HG03442 (cell line): ENCODE data around the gene SLC48A1.

Experiments used
- ATAC-seq: cut with Tn5 transposase; IDR thresholded peaks from one replicate; pipeline ENCODE4 v1.9.1; 2021; ENCODE audit warnings: mild to moderate bottlenecking, moderate library complexity; ENCODE audit not compliant: unreplicated experiment

Gene SLC48A1

DNA sequence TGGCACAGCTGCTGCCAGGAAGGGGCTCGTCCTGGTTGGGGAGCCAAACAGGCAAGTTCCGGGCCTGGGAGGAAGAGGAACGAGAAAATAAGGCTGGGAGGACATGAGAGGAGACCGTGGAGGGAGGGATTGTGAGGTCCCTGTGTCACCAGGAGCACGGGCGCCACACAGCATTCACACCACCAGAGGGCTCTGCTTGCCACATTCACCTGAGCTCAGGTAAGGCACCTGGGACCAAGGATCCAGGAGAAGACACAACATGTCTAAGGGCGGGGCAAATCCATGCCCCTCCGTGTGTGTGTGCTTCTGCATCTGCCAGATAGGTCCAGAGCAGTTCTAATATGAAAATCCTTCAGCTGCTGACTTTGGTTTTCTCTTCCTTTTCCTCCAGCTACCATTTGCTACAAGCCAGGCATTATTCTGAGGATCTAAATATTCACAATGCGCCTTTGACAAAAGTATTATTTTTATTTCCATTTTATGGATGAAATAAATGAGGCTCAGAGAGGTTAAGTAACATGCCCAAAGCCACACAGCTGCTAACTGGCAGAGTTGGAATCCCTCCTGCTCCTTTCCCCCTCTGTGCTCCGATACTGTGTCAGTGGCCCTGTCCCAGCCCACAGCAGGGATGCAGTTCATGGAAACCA, 28.9 kb upstream of the SLC48A1 start:
- no peak for ATAC-seq

DNA sequence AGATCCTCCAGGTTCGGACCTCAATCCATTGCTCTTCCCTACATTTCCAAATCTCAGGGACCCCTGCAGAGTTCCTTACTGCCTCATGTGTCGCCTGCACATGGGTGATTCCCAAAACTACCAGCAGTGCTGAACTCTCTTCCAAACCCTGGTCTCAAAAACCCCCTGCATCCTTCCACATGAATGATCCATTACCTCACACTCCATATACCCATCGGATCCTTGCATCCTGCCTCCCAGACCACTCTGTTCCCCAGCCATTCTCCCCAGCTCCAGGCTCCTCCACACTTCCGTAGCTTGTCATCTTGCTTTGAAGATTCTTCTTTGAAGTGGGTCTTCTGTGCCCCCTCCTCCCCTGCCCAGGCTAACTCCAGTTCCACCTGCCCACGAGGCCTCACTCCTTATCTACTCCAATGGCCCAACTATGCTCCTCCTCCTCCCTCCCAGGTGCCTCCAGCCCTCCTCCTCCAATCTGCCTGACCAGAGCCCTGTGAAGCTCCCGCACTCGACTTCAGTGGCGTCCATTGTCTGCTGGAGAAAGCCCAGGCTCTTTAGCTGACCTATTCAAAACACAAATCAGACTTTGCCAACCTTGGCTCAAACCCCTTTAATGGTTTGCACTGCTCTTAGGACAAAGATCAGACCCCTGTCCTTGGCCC, 28.1 kb upstream of the SLC48A1 start:
- ATAC-seq: no peak

GRCh38 chr12:47745485-47746041, 27.5 kb upstream of the SLC48A1 start:
- ATAC-seq: no peak

DNA sequence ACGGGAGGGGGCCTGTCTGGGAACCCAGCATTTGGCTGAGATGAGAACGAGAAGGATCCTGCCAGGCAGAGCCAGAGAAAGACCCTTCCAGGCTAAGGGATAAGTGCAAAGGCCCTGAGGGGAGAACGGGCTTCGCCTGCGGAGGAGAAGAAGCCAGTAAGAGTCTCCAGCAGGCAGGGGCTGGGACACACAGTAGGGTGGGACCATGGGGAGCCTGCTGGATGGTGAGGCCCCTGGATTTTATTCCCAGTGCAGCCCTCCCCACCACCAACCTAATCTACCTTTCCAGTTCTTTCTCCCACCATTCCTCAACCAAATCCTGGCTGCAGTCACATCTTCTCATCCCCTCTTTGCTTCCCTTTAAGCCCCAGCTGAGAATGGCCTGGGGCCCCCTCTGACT, 27.0 kb upstream of the SLC48A1 start:
- no peak for ATAC-seq

DNA sequence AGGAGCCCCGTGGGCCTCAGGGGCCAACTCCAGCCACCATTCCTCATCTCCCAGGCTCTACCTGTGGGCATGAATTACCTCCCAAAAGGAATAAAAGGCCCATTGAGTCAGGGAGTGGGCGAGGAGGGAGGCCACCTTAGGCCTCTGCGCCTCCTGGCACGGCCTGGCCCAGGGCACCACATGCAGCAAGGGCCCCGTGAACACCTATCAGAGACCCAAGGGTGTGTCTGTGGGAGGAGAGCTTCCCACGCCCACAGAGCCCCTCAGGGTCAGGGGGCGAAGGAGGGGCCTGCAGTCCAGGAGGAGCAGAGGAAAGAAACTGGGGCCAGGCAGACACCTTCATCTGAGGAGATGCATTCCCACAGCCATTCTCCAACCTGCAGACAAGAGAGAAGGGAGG, 26.5 kb upstream of the SLC48A1 start:
- ATAC-seq: no peak

DNA sequence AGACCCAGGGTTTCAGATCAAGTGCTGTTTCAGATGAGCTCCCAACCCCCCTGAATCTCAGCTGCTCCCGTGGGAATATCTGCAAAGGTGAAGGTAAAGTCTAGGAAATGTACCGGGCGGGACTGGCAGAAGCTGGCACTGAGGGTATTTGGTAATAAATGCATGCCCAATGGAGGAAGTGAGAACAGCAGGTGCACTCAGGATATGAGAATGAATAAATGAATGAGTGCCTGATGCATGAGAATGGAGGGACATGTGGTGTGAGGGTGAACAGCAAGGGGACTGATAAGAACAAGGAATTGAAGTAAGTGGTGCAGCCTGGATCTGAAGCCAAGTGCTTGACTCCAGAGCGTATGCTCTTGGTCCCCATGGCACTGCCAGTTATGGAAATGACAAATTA, 25.9 kb upstream of the SLC48A1 start:
- no peak for ATAC-seq

GRCh38 chr12:47747596-47748506, 25.2 kb upstream of the SLC48A1 start:
- no peak for ATAC-seq

DNA sequence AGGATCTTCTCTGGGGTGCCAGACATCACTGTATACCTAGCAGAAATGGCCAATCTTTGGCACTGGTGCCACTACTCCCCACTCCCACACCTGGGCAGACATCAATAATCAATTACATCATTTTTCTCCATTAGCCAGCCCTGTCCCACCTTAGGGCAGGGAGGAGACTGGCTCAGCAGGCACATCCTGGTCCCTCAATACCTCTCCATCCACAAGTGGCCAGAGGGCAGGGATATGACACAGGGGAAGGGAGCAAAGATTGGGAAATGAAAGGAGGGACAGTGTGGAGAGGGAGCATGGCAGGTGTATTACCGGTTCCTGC, 24.6 kb upstream of the SLC48A1 start:
- no peak for ATAC-seq

GRCh38 chr12:47748899-47749298, 24.1 kb upstream of the SLC48A1 start:
- ATAC-seq: no peak

GRCh38 chr12:47750229-47750798, 22.7 kb upstream of the SLC48A1 start:
- no peak for ATAC-seq

DNA sequence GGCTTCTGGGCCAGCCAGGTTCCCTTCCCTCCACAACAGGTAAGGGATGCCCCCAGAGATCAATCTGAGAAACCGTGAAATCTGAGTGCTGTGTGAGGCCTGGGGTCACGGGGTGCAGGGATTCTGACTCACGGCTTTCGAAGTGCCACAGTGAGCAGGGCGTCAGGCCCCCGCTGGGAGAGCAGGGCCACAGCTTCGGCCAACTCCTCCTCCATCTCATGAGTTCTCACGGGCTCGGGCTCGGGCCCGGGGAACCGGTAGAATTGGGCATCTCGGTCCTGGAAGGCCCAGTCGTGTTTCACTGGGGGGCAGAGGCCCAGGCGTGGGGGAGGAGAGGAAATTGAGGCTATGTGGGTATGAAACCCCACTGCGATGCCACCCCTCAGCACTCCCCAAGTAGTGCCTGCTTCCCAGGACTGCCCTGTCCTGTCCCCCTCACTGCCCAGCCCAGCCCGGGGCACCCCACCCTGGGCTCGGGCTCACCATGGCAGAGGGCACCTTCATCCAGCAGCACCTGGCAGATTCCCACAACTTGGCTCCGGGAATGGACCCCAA, 22.0 kb upstream of the SLC48A1 start:
- no peak for ATAC-seq

GRCh38 chr12:47751561-47751960, 21.5 kb upstream of the SLC48A1 start:
- ATAC-seq: no peak

GRCh38 chr12:47752121-47752520, 20.9 kb upstream of the SLC48A1 start:
- ATAC-seq: no peak

DNA sequence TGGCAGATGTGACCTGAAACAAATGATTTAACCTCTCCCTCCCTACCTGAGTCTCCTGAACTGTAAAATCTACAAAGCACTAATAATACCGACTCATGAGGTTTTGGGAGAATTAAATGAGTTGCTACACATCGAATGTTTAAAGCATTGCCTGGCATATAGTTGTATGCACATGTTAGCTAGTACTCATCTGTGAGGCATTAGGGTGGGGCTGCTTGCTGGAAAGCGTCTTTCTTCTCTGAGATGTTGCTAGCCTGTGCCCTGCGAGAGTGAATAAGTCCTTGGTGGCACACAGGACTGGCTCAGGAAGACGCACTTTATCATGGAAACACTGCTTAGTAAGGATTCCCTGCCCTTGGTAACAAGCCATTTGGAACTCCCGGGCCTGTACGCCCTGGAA, 20.5 kb upstream of the SLC48A1 start:
- no peak for ATAC-seq

GRCh38 chr12:47753021-47754001, 19.7 kb upstream of the SLC48A1 start:
- ATAC-seq: no peak

DNA sequence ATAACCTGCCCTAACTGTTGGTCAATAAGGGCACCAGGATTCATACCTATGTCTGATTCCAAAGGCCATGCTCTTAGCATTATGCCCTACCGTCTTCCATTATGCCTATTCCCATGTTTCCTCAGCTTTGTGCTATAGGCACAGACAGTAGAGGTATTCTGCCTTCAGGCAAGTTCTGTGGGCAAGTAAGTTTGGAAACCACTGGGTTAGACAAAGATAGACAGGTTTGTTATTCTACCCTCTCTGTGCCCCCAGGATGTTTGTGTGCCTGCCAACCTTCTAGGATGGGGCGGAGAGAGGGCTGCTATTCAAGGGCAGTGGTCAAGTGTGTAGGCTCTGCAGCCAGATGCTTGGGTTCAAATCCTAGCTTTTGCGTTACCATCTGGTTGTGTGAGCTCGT, 18.9 kb upstream of the SLC48A1 start:
- no peak for ATAC-seq

- ATAC-seq: peak; percentile 22
Observed at GRCh38 chr12:47754881-47755280, 18.2 kb upstream of the SLC48A1 start.

GRCh38 chr12:47755655-47756562, 17.1 kb upstream of the SLC48A1 start:
- peak; percentile 67 for ATAC-seq

DNA sequence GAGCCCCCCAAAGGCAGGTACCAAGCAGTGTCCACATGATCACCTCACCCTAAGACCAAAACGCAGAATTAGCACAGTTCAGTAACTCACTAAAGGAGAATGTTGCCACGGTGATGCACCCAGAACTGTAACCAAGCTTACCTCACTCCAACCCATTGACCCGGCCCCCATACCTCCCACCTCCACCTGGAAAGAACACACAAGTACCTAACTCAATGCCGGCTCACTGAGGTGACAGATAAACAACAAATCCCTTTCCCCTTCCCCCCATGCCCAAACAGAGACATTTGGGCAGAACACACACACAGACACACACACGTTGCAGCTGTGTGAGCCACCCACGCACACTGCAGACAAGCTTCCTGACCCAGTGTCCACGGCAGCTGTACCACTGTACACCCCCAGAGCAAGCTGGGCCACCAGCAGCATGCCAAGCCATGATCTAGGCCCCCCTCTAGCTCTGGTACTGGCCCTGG, 15.6 kb upstream of the SLC48A1 start:
- ATAC-seq: no peak
